ENCODE measurements around the gene SGIP1. TPM values are rescaled to one million over a fixed set of nuclear protein-coding genes. Genes with fewer than 3 reads are reported as not detected.

Gene SGIP1
- total and polyA plus RNA-seq, 2 of the 8 experiments (the other 6 are each of a cell fraction or from before 2014, with no cell fraction given) = 1.4 to 2.1 TPM

GRCh38 chr1:66641891-66642473 is 108.0 kb downstream of the SGIP1 start:
- ChIA-PET POLR2A (ENCODE audit: partially characterized antibody) (interaction anchor here (1.1 kb wide), 1 partner anchor 10 kb away, joined by 3 read pairs; no protein-coding TSS in a partner anchor), CTCF (ENCODE audit: partially characterized antibody) (no interaction called here)
- no peak overlapping the region for H3K4me2 ChIP-seq (ENCODE audit: insufficient read depth in 1 of 2, low read depth in 2 of 2, low read length in 2 of 2)
- H3K4me3 ChIP-seq (ENCODE audit: extremely low read depth in 1 of 4, insufficient read depth in 2 of 4, low read depth in 3 of 4, low read length in 4 of 4) = no peak overlapping the region
- H3K27ac ChIP-seq (ENCODE audit: low read depth, low read length) = no peak overlapping the region
- no peak for FAIRE-seq
- no peak overlapping the region for H4K91ac ChIP-seq (replicated peaks; ENCODE audit: insufficient read length, low read length)
- no peaks in the 10 kb centered on the region for H3K36me3 ChIP-seq (ENCODE audit: control insufficient read depth in 2 of 4, insufficient read depth in 4 of 4, low read length in 3 of 4)
- no peaks in the 10 kb centered on the region for H4K20me1 ChIP-seq (replicated peaks in 1 of 2; ENCODE audit: control insufficient read depth in 1 of 2, insufficient read depth in 2 of 2, low read length in 2 of 2)
- no peak overlapping the region for H4K5ac ChIP-seq (ENCODE audit: insufficient read length, low read depth, low read length)
- H3K79me1 ChIP-seq (ENCODE audit: low read depth, low read length) = no peaks in the 10 kb centered on the region
- no peak overlapping the region for H2AK5ac ChIP-seq (ENCODE audit: low read depth, low read length)
- 93% methylated on average over 4 of the region's 4 CpGs; no CpG with 5 or more reads in 1 of the 2 experiments for WGBS, 2 experiments (ENCODE audit: extremely low coverage in 1 of 2, insufficient coverage in 1 of 2, insufficient read length in 1 of 2, insufficient replicate concordance in 2 of 2, low coverage in 1 of 2, low lambda C conversion rate in 2 of 2, missing lambda C conversion rate in 1 of 2)
- H2BK12ac ChIP-seq (ENCODE audit: low read depth, low read length) = no peak overlapping the region
- H3K18ac ChIP-seq (ENCODE audit: extremely low read depth, low read length) = no peak overlapping the region
- H3K23ac ChIP-seq (ENCODE audit: insufficient read length) = no peak overlapping the region
- H3K79me2 ChIP-seq (ENCODE audit: control insufficient read depth in 1 of 2, insufficient read depth in 2 of 2, low read length in 2 of 2) = no peaks in the 10 kb centered on the region
- H2AFZ ChIP-seq (ENCODE audit: low read length) = no peak overlapping the region
- H3K56ac ChIP-seq (replicated peaks; ENCODE audit: insufficient read length, low read depth, low read length) = no peak overlapping the region
- H2BK15ac ChIP-seq (ENCODE audit: low read length) = no peak overlapping the region
- H2BK120ac ChIP-seq (replicated peaks; ENCODE audit: low read depth, low read length) = no peak overlapping the region
- no peaks in the 10 kb centered on the region; the same call in 1 of the 2 replicates for H3K23me2 ChIP-seq (ENCODE audit: low read depth, low read length)
- H3K14ac ChIP-seq (ENCODE audit: insufficient read length) = no peak overlapping the region
- H3K9me3 ChIP-seq (ENCODE audit: insufficient read depth in 2 of 2, low read depth in 1 of 2, low read length in 1 of 2) = no peaks in the 10 kb centered on the region
- H2BK5ac ChIP-seq (ENCODE audit: low read depth, low read length) = no peak overlapping the region
- TF ChIP-seq SAP30 (IDR thresholded peaks at IDR 0.05; ENCODE audit: insufficient read depth, insufficient replicate concordance, low read length) (no peak), JUND (IDR thresholded peaks at IDR 0.05; ENCODE audit: low read length) (no peak), KDM4A (IDR thresholded peaks at IDR 0.05; ENCODE audit: low read depth, low read length, severe bottlenecking) (no peak), RBBP5 (IDR thresholded peaks at IDR 0.05; ENCODE audit: borderline replicate concordance, low read depth, low read length) (no peak), SUZ12 (IDR thresholded peaks at IDR 0.05; ENCODE audit: low read length) (no peak), BCL11A (IDR thresholded peaks at IDR 0.05; ENCODE audit: low read depth in 2 of 2, low read length in 2 of 2) (no peak), CBX8 (IDR thresholded peaks at IDR 0.05; ENCODE audit: borderline replicate concordance, low read depth, low read length) (no peak), EP300 (IDR thresholded peaks at IDR 0.05; ENCODE audit: borderline replicate concordance in 1 of 2, low read depth in 2 of 2, low read length in 2 of 2) (no peak)
- H2BK20ac ChIP-seq (ENCODE audit: low read length) = no peak overlapping the region
- DNase-seq (ENCODE audit: low read depth in 1 of 2, low spot score in 2 of 2) = no peak
- no peaks in the 10 kb centered on the region for H3K27me3 ChIP-seq (replicated peaks in 1 of 4; ENCODE audit: control insufficient read depth in 3 of 4, extremely low read depth in 1 of 4, insufficient read depth in 3 of 4, low read length in 3 of 4)
- no peaks in the 10 kb centered on the region; a peak in 1 of 7 replicates for H3K4me1 ChIP-seq (replicated peaks in 1 of 4; ENCODE audit: control insufficient read depth in 3 of 4, insufficient read depth in 4 of 4, low read length in 3 of 4)
- H3K9ac ChIP-seq (replicated peaks in 1 of 4; ENCODE audit: extremely low read depth in 1 of 4, low read depth in 3 of 4, low read length in 3 of 4) = no peak overlapping the region
- H3K4ac ChIP-seq (replicated peaks; ENCODE audit: insufficient read length, low read depth, low read length) = no peak overlapping the region
- no peak overlapping the region for H4K8ac ChIP-seq (ENCODE audit: extremely low read depth, insufficient read depth, low read length)
